PC-3 (cell line): ENCODE measurements around the gene KIF5A. TPM values are rescaled to one million over a fixed set of nuclear protein-coding genes. Genes with fewer than 3 reads are reported as not detected.

Experiments
- ATAC-seq: fragments of 200-7000 bp; cut with Tn5 transposase; 2 replicates; pipeline ENCODE4 v1.9.1; 2020; ENCODE audit warnings: mild to moderate bottlenecking, moderate library complexity
- BruUV-seq: library from RNA; stranded (reverse); fragments of 400-500 nt; replicated peaks from 2 replicates; lab custom pipeline; 2021; lab: Mats Ljungman, UMichigan
- CTCF ChIA-PET: fragments of 300-600 bp; sonication (Branson Sonifier 250); formaldehyde crosslinking; loops from one replicate; lab custom pipeline; 2022; ENCODE audit warnings: antibody characterized with exemption; lab: Charles Lee
- POLR2A ChIA-PET: fragments of 300-600 bp; sonication (Branson Sonifier 250); formaldehyde crosslinking; loops from one replicate; lab custom pipeline; 2022; ENCODE audit warnings: antibody characterized with exemption; ENCODE audit not compliant: unreplicated experiment; lab: Charles Lee
- DNase-seq: peaks from one replicate; pipeline ENCODE4 v3.0.0-alpha.2; 2015
- H2AFZ ChIP-seq: fragments of 300-600 bp; sonication (generic); 2 replicates; pipeline ENCODE4 v1.6.0; 2016; ENCODE audit warnings: antibody characterized with exemption, low read length
- H3F3A ChIP-seq: fragments of 300-600 bp; sonication (generic); one replicate; pipeline ENCODE4 v1.6.0; 2017; ENCODE audit warnings: antibody characterized with exemption, low read length, control low read depth, mild to moderate bottlenecking; ENCODE audit not compliant: unreplicated experiment
- H3K27ac ChIP-seq: fragments of 300-600 bp; sonication (generic); 2 replicates; pipeline ENCODE4 v1.5.1; 2016; ENCODE audit warnings: mild to moderate bottlenecking, low read length
- H3K27me3 ChIP-seq: fragments of 300-600 bp; sonication (generic); 2 replicates; pipeline ENCODE4 v1.6.1; 2016; ENCODE audit warnings: low read length, mixed read lengths
- H3K36me3 ChIP-seq: fragments of 300-600 bp; sonication (generic); 2 replicates; pipeline ENCODE4 v1.6.1; 2016; ENCODE audit warnings: low read depth, mixed run types, low read length, mixed read lengths
- H3K4me1 ChIP-seq: fragments of 300-600 bp; sonication (generic); 2 replicates; pipeline ENCODE4 v1.5.1; 2016; ENCODE audit warnings: low read length; ENCODE audit not compliant: insufficient read depth
- H3K4me2 ChIP-seq: fragments of 300-600 bp; sonication (generic); 2 replicates; pipeline ENCODE4 v1.6.0; 2016; ENCODE audit warnings: low read length
- H3K4me3 ChIP-seq: fragments of 300-600 bp; sonication (generic); 2 replicates; pipeline ENCODE4 v1.5.1; 2016; ENCODE audit warnings: mild to moderate bottlenecking, low read length, mixed read lengths
- H3K79me2 ChIP-seq: fragments of 300-600 bp; sonication (generic); 2 replicates; pipeline ENCODE4 v1.6.1; 2017; ENCODE audit warnings: low read length, mixed read lengths
- H3K9ac ChIP-seq: fragments of 300-600 bp; sonication (generic); 2 replicates; pipeline ENCODE4 v1.6.0; 2016; ENCODE audit warnings: mild to moderate bottlenecking, low read length
- H3K9me2 ChIP-seq: fragments of 300-600 bp; sonication (generic); replicated peaks from 2 replicates; pipeline ENCODE4 v1.6.1; 2016; ENCODE audit warnings: mixed run types, low read length, mixed read lengths
- H3K9me3 ChIP-seq: fragments of 300-600 bp; sonication (generic); 2 replicates; pipeline ENCODE4 v1.6.1; 2016; ENCODE audit warnings: low read length, mixed read lengths
- H4K20me1 ChIP-seq: fragments of 300-600 bp; sonication (generic); 2 replicates; pipeline ENCODE4 v1.6.1; 2016; ENCODE audit warnings: low read length, mixed read lengths
- CTCF ChIP-seq: fragments of 300-600 bp; sonication (generic); conservative IDR thresholded peaks from 2 replicates; pipeline ENCODE4 v1.5.1; 2017; ENCODE audit warnings: antibody characterized with exemption, low read depth, mild to moderate bottlenecking, low read length
- EZH2 ChIP-seq: fragments of 300-600 bp; sonication (generic); IDR thresholded peaks from one replicate; pipeline ENCODE4 v1.6.1; 2017; ENCODE audit warnings: antibody characterized with exemption, mild to moderate bottlenecking, low read length; ENCODE audit not compliant: unreplicated experiment
- EZH2phosphoT487 ChIP-seq: fragments of 300-600 bp; sonication (generic); IDR thresholded peaks from 2 replicates; pipeline ENCODE4 v1.6.1; 2018; ENCODE audit warnings: mild to moderate bottlenecking, antibody characterized with exemption, low read length, borderline replicate concordance
- intact Hi-C: fragments of 100-400 bp; cut with micrococcal nuclease; formaldehyde crosslinking; loops from 2 replicates; pipeline ENCODE4 v1.9.0; 2023
- total RNA-seq: library from RNA; depleted of rRNA; stranded (reverse); fragments of >200 nt; gene quantifications from 2 replicates; pipeline ENCODE4 v1.2.3, GENCODE V29; 2014

KIF5A gene
- total RNA-seq, 1 experiment from 2014 or later: not detected

- no peaks in the 10 kb centered on the region for H3F3A ChIP-seq
- ChIA-PET CTCF (no interaction called here), POLR2A (no interaction called here)
- H3K27me3 ChIP-seq: no peaks in the 10 kb centered on the region
- no peaks in the 10 kb centered on the region for H3K4me1 ChIP-seq
- no peaks in the 10 kb centered on the region for H4K20me1 ChIP-seq
- H3K9ac ChIP-seq: no peak overlapping the region
- peaks cover 33% of the 10 kb centered on the region; the same call in 1 of the 2 replicates for H3K36me3 ChIP-seq
- no peak overlapping the region for H2AFZ ChIP-seq
- intact Hi-C loops: no loop called here
- H3K27ac ChIP-seq: no peak overlapping the region
- no peaks in the 10 kb centered on the region for H3K9me2 ChIP-seq
- no peak overlapping the region for H3K4me2 ChIP-seq
- BruUV-seq: no TSS peak
- no peak overlapping the region for H3K4me3 ChIP-seq
- ATAC-seq: no peak
- TF ChIP-seq CTCF (no peak), EZH2phosphoT487 (no peak), EZH2 (no peak)
- H3K9me3 ChIP-seq: no peaks in the 10 kb centered on the region
- DNase-seq: no peak
- no peaks in the 10 kb centered on the region for H3K79me2 ChIP-seq
These were observed 13.9 kb upstream of the KIF5A start for GRCh38 chr12:57535764-57536596.

- POLR2A ChIA-PET: no interaction called here
- no TSS peak for BruUV-seq
- CTCF ChIA-PET: no interaction called here
These were observed 13.3 kb upstream of the KIF5A start for GRCh38 chr12:57536597-57536942.

More at GRCh38 chr12:57536597-57536942, 13.3 kb upstream of the KIF5A start:
- H2AFZ ChIP-seq: no peak overlapping the region
- no peaks in the 10 kb centered on the region for H3K27me3 ChIP-seq
- intact Hi-C loops: no loop called here
- no peak overlapping the region for H3K4me2 ChIP-seq
- DNase-seq: no peak
- no peak overlapping the region for H3K9ac ChIP-seq
- peaks cover 38% of the 10 kb centered on the region; the same call in 1 of the 2 replicates for H3K36me3 ChIP-seq
- no peak for ATAC-seq
- no peak for TF ChIP-seq EZH2phosphoT487
- TF ChIP-seq EZH2: no peak
- TF ChIP-seq CTCF: no peak
- no peaks in the 10 kb centered on the region for H3K9me3 ChIP-seq
- no peak overlapping the region for H3K4me3 ChIP-seq
- no peak overlapping the region for H3K27ac ChIP-seq
- no peaks in the 10 kb centered on the region for H3K79me2 ChIP-seq
- no peaks in the 10 kb centered on the region for H4K20me1 ChIP-seq
- H3K9me2 ChIP-seq: no peaks in the 10 kb centered on the region
- no peaks in the 10 kb centered on the region for H3F3A ChIP-seq
- H3K4me1 ChIP-seq: no peaks in the 10 kb centered on the region
